Endothelial cell of umbilical vein (primary cell): ENCODE results near the gene TMEM43.

Experiments used
- CTCF ChIP-seq, 2 donors: IDR thresholded peaks; 1 replicate in 1 of 2; 2 replicates in 1 of 2; pipeline ENCODE4 v1.5.1; 2011; ENCODE audit warnings: low read length in 2 of 2, mild to moderate bottlenecking in 2 of 2, moderate library complexity in 2 of 2, control low read depth in 1 of 2, inconsistent platforms in 1 of 2, low read depth in 1 of 2; ENCODE audit not compliant: insufficient read depth in 1 of 2; ENCODE audit errors: extremely low read depth in 1 of 2
- FOS ChIP-seq: IDR thresholded peaks from 2 replicates; pipeline ENCODE4 v1.6.1; 2011; ENCODE audit warnings: mild to moderate bottlenecking, low read length, moderate library complexity, borderline replicate concordance; ENCODE audit not compliant: insufficient read depth
- POLR2A ChIP-seq: IDR thresholded peaks from 2 replicates; pipeline ENCODE4 v1.6.1; 2012; ENCODE audit warnings: low read depth, mild to moderate bottlenecking, control low read depth, low read length

- TF ChIP-seq CTCF (IDR thresholded peaks at IDR 0.05; ENCODE audit: extremely low read depth in 1 of 2, insufficient read depth in 1 of 2, low read depth in 1 of 2, low read length in 2 of 2) = no peak
- no peak for TF ChIP-seq POLR2A
- TF ChIP-seq FOS = no peak
These were observed 37.3 kb downstream of the TMEM43 start for GRCh38 chr3:14162178-14162577.
